ENCODE measurements around the gene EFCAB12. TPM values are rescaled to one million over a fixed set of nuclear protein-coding genes. Genes with fewer than 3 reads are reported as not detected.

The EFCAB12 gene
- total RNA-seq, 1 experiment from 2014 or later: 0.54 TPM

GRCh38 chr3:129352650-129353588, 75.5 kb downstream of the EFCAB12 start:
- BruUV-seq (replicated peaks): no TSS peak
- ChIA-PET POLR2A (no interaction called here), CTCF (interaction anchor here (0.5 to 2.0 kb wide), 4 partner anchors 8 to 51 kb away, joined by 3 to 5 read pairs (median 4); a partner anchor contains a TSS)
- in situ Hi-C loops (cut with HindIII; ENCODE audit: low pct_unique_long_range_greater_than_20kb, low sequenced_read_pairs) (no loop called here), intact Hi-C loops (cut with micrococcal nuclease; ENCODE audit: unreplicated experiment) (no loop called here)
- Histone ChIP-seq H3K36me3 (ENCODE audit: control insufficient read depth, insufficient read depth, low read length) (no peaks in the 10 kb centered on the region), H3K27me3 (ENCODE audit: control insufficient read depth, insufficient read depth, low read length) (no peaks in the 10 kb centered on the region), H3K4me3 (ENCODE audit: low read depth in 2 of 2, low read length in 2 of 2) (no peak overlapping the region), H3K27ac (ENCODE audit: low read length) (no peak overlapping the region), H3K9me3 (ENCODE audit: control insufficient read depth, insufficient read depth, low read depth, low read length) (no peaks in the 10 kb centered on the region), H3K4me1 (ENCODE audit: control insufficient read depth, insufficient read depth, low read length) (no peaks in the 10 kb centered on the region)
- TF ChIP-seq TCF7L2 (IDR thresholded peaks at IDR 0.05; ENCODE audit: low read depth, low read length) (no peak), SIN3A (IDR thresholded peaks at IDR 0.05; ENCODE audit: borderline replicate concordance, insufficient read depth, low read depth, low read length) (no peak), REST (IDR thresholded peaks at IDR 0.05; ENCODE audit: insufficient read depth in 1 of 2, low read depth in 2 of 2, low read length in 1 of 2) (no peak), CTCF (IDR thresholded peaks at IDR 0.05) (no peak), POLR2AphosphoS5 (IDR thresholded peaks at IDR 0.05; ENCODE audit: low read depth, low read length) (no peak)
- ATAC-seq: no peak
- no peak for DNase-seq (ENCODE audit: low read depth, low spot score)

- POLR2A ChIA-PET: no interaction called here
- no peak overlapping the region for H3K27ac ChIP-seq (ENCODE audit: low read length)
- no peaks in the 10 kb centered on the region for H3K36me3 ChIP-seq (ENCODE audit: control insufficient read depth, insufficient read depth, low read length)
- DNase-seq (ENCODE audit: low read depth, low spot score) (no peak), ATAC-seq (peak; percentile 61; the same call in 1 of the 2 replicates)
- no peaks in the 10 kb centered on the region for H3K27me3 ChIP-seq (ENCODE audit: control insufficient read depth, insufficient read depth, low read length)
- H3K4me1 ChIP-seq (ENCODE audit: control insufficient read depth, insufficient read depth, low read length): no peaks in the 10 kb centered on the region
- intact Hi-C loops (cut with micrococcal nuclease; ENCODE audit: unreplicated experiment) (no loop called here), in situ Hi-C loops (cut with HindIII; ENCODE audit: low pct_unique_long_range_greater_than_20kb, low sequenced_read_pairs) (no loop called here)
- TF ChIP-seq TCF7L2 (IDR thresholded peaks at IDR 0.05; ENCODE audit: low read depth, low read length) (no peak), CTCF (IDR thresholded peaks at IDR 0.05) (no peak), SIN3A (IDR thresholded peaks at IDR 0.05; ENCODE audit: borderline replicate concordance, insufficient read depth, low read depth, low read length) (no peak), POLR2AphosphoS5 (IDR thresholded peaks at IDR 0.05; ENCODE audit: low read depth, low read length) (no peak), REST (IDR thresholded peaks at IDR 0.05; ENCODE audit: insufficient read depth in 1 of 2, low read depth in 2 of 2, low read length in 1 of 2) (no peak)
- no peak overlapping the region for H3K4me3 ChIP-seq (ENCODE audit: low read depth in 2 of 2, low read length in 2 of 2)
- no TSS peak for BruUV-seq (replicated peaks)
- no peaks in the 10 kb centered on the region for H3K9me3 ChIP-seq (ENCODE audit: control insufficient read depth, insufficient read depth, low read depth, low read length)
- CTCF ChIA-PET: interaction anchor here (0.5 to 2.0 kb wide), 3 partner anchors 31 to 50 kb away, joined by 3 to 5 read pairs (median 4); a partner anchor contains a TSS
Observed at GRCh38 chr3:129352045-129352444, 76.4 kb downstream of the EFCAB12 start.

Data from Panc1 (cell line).